ENCODE measurements around the gene RPL28. TPM values are rescaled to one million over a fixed set of nuclear protein-coding genes. Genes with fewer than 3 reads are reported as not detected.

The RPL28 gene
- total RNA-seq, 1 donor from 2014 or later = 1,017 TPM

GRCh38 chr19:55402509-55402908 is 16.8 kb downstream of the RPL28 start:
- no peak overlapping the region for H3K4me2 ChIP-seq
- TF ChIP-seq CTCF (IDR thresholded peaks at IDR 0.05) (no peak), EZH2 (IDR thresholded peaks at IDR 0.05) (no peak), EZH2phosphoT487 (IDR thresholded peaks at IDR 0.05) (no peak)
- no peak overlapping the region for H3K9ac ChIP-seq
- no peak for DNase-seq (ENCODE audit: low spot score)
- H2AFZ ChIP-seq (replicated peaks) = no peak overlapping the region
- peaks cover 73% of the 10 kb centered on the region for H3F3A ChIP-seq (ENCODE audit: low read depth)
- no peaks in the 10 kb centered on the region for H3K27me3 ChIP-seq
- no peaks in the 10 kb centered on the region for H3K9me3 ChIP-seq (ENCODE audit: low read depth)
- peaks cover 54% of the 10 kb centered on the region for H3K79me2 ChIP-seq (ENCODE audit: low read depth)
- Mint-ChIP-seq H3K9me3 (no peaks in the 10 kb centered on the region), H3K4me3 (no peak overlapping the region), H3K27ac (no peak overlapping the region), H3K27me3 (ENCODE audit: insufficient read depth, low read depth) (peaks cover 12% of the 10 kb centered on the region), H3K36me3 (peaks cover 35% of the 10 kb centered on the region), H3K4me1 (peaks cover 46% of the 10 kb centered on the region)
- peaks cover 10% of the 10 kb centered on the region for H3K36me3 ChIP-seq
- no peak overlapping the region for H3K4me3 ChIP-seq
- peaks cover 15% of the 10 kb centered on the region for H3K4me1 ChIP-seq
- peak overlapping the region; percentile 46 for H3K27ac ChIP-seq
- H4K20me1 ChIP-seq (ENCODE audit: low read depth) = peaks cover 81% of the 10 kb centered on the region

GRCh38 chr19:55405638-55406037 is 19.9 kb downstream of the RPL28 start:
- no peak for DNase-seq (ENCODE audit: low spot score)

GRCh38 chr19:55406091-55406825 is 20.5 kb downstream of the RPL28 start:
- Histone ChIP-seq H4K20me1 (ENCODE audit: low read depth) (peaks cover 59% of the 10 kb centered on the region), H3K9me3 (ENCODE audit: low read depth) (no peaks in the 10 kb centered on the region), H3F3A (ENCODE audit: low read depth) (peaks cover 54% of the 10 kb centered on the region), H3K4me1 (peaks cover 15% of the 10 kb centered on the region), H3K27me3 (no peaks in the 10 kb centered on the region), H3K4me3 (peak overlapping the region; percentile 88), H3K9ac (peak overlapping the region; percentile 91), H2AFZ (replicated peaks) (no peak overlapping the region), H3K4me2 (peak overlapping the region; percentile 93), H3K27ac (no peak overlapping the region), H3K79me2 (ENCODE audit: low read depth) (peaks cover 55% of the 10 kb centered on the region), H3K36me3 (peaks cover 10% of the 10 kb centered on the region)
- Mint-ChIP-seq H3K4me3 (peak overlapping the region; percentile 95), H3K9me3 (peaks cover 13% of the 10 kb centered on the region), H3K36me3 (peaks cover 36% of the 10 kb centered on the region), H3K27me3 (ENCODE audit: insufficient read depth, low read depth) (peaks cover 18% of the 10 kb centered on the region), H3K4me1 (peaks cover 44% of the 10 kb centered on the region), H3K27ac (peak overlapping the region; percentile 72)
- TF ChIP-seq CTCF (IDR thresholded peaks at IDR 0.05) = no peak
- no peak for TF ChIP-seq EZH2 (IDR thresholded peaks at IDR 0.05)
- TF ChIP-seq EZH2phosphoT487 (IDR thresholded peaks at IDR 0.05) = no peak
- no peak for DNase-seq (ENCODE audit: low spot score)

More at GRCh38 chr19:55405638-55406037, 19.9 kb downstream of the RPL28 start:
- Histone ChIP-seq H2AFZ (replicated peaks) (no peak overlapping the region), H3K27ac (no peak overlapping the region), H3K4me3 (peak overlapping the region; percentile 88), H3F3A (ENCODE audit: low read depth) (peaks cover 59% of the 10 kb centered on the region), H3K4me2 (peak overlapping the region; percentile 93), H4K20me1 (ENCODE audit: low read depth) (peaks cover 65% of the 10 kb centered on the region), H3K79me2 (ENCODE audit: low read depth) (peaks cover 55% of the 10 kb centered on the region), H3K4me1 (peaks cover 15% of the 10 kb centered on the region), H3K9me3 (ENCODE audit: low read depth) (no peaks in the 10 kb centered on the region), H3K9ac (no peak overlapping the region), H3K27me3 (no peaks in the 10 kb centered on the region), H3K36me3 (peaks cover 10% of the 10 kb centered on the region)
- TF ChIP-seq EZH2 (IDR thresholded peaks at IDR 0.05) = no peak
- H3K36me3 Mint-ChIP-seq = peaks cover 36% of the 10 kb centered on the region
- H3K27ac Mint-ChIP-seq = peak overlapping the region; percentile 72
- peaks cover 46% of the 10 kb centered on the region for H3K4me1 Mint-ChIP-seq
- peaks cover 14% of the 10 kb centered on the region for H3K27me3 Mint-ChIP-seq (ENCODE audit: insufficient read depth, low read depth)
- peaks cover 9% of the 10 kb centered on the region for H3K9me3 Mint-ChIP-seq
- H3K4me3 Mint-ChIP-seq = peak overlapping the region; percentile 95
